ENCODE measurements around the gene WDPCP. TPM values are rescaled to one million over a fixed set of nuclear protein-coding genes. Genes with fewer than 3 reads are reported as not detected.

The WDPCP gene
- total and polyA plus RNA-seq, 3 donors from 2014 or later, result 8.3 to 23.5 (median 20.1) TPM

- intact Hi-C loops (cut with DNase I; ENCODE audit: low total_unique reads), result no loop called here
- no peaks in the 10 kb centered on the region for H3K4me1 ChIP-seq
- WGBS, 2 donors, result 91 to 95% methylated on average over 12 to 16 of the region's 16 CpGs
- no peaks in the 10 kb centered on the region for H3K9me3 ChIP-seq
- no peak overlapping the region for H3K4me3 ChIP-seq
- H3K36me3 ChIP-seq (ENCODE audit: low read depth, missing control alignments), result no peaks in the 10 kb centered on the region
- TF ChIP-seq POLR2A (IDR thresholded peaks at IDR 0.05), result no peak
- TF ChIP-seq CTCF (IDR thresholded peaks at IDR 0.05), result no peak
- DNase-seq, result no peak
- H3K27me3 ChIP-seq, result no peaks in the 10 kb centered on the region
- H3K27ac ChIP-seq, result no peak overlapping the region
Observed at GRCh38 chr2:63530704-63531279, 57.5 kb downstream of the WDPCP start.

- intact Hi-C loops (cut with DNase I; ENCODE audit: low total_unique reads), result no loop called here
- Histone ChIP-seq H3K4me3 (no peak overlapping the region), H3K27ac (no peak overlapping the region), H3K27me3 (no peaks in the 10 kb centered on the region), H3K36me3 (ENCODE audit: low read depth, missing control alignments) (no peaks in the 10 kb centered on the region), H3K4me1 (no peaks in the 10 kb centered on the region), H3K9me3 (no peaks in the 10 kb centered on the region)
- 88 to 90% methylated on average over 3 of the region's 3 CpGs for WGBS, 2 donors
- no peak for DNase-seq
- no peak for TF ChIP-seq CTCF (IDR thresholded peaks at IDR 0.05)
- TF ChIP-seq POLR2A (IDR thresholded peaks at IDR 0.05), result no peak
Observed at GRCh38 chr2:63525905-63526304, 62.4 kb downstream of the WDPCP start.

GRCh38 chr2:63522950-63523349, 65.3 kb downstream of the WDPCP start:
- Histone ChIP-seq H3K9me3 (no peaks in the 10 kb centered on the region), H3K27me3 (no peaks in the 10 kb centered on the region), H3K4me3 (no peak overlapping the region), H3K27ac (no peak overlapping the region), H3K36me3 (ENCODE audit: low read depth, missing control alignments) (no peaks in the 10 kb centered on the region), H3K4me1 (no peaks in the 10 kb centered on the region)
- intact Hi-C loops (cut with DNase I; ENCODE audit: low total_unique reads), result no loop called here
- no peak for TF ChIP-seq POLR2A (IDR thresholded peaks at IDR 0.05)
- no peak for DNase-seq
- WGBS, 2 donors, result 82 to 93% methylated on average over 1 of the region's 1 CpG

GRCh38 chr2:63520793-63521192, 67.5 kb downstream of the WDPCP start:
- Histone ChIP-seq H3K4me3 (no peak overlapping the region), H3K4me1 (no peaks in the 10 kb centered on the region), H3K27ac (no peak overlapping the region), H3K36me3 (ENCODE audit: low read depth, missing control alignments) (no peaks in the 10 kb centered on the region), H3K9me3 (no peaks in the 10 kb centered on the region), H3K27me3 (no peaks in the 10 kb centered on the region)
- no peak for DNase-seq
- no peak for TF ChIP-seq CTCF (IDR thresholded peaks at IDR 0.05)
- TF ChIP-seq POLR2A (IDR thresholded peaks at IDR 0.05), result no peak
- 100% methylated on average over 1 of the region's 1 CpG for whole genome bisulfite sequencing, 2 donors
- intact Hi-C loops (cut with DNase I; ENCODE audit: low total_unique reads), result no loop called here

- Histone ChIP-seq H3K9me3 (no peaks in the 10 kb centered on the region), H3K27ac (no peak overlapping the region), H3K27me3 (no peaks in the 10 kb centered on the region), H3K36me3 (ENCODE audit: low read depth, missing control alignments) (no peaks in the 10 kb centered on the region), H3K4me3 (no peak overlapping the region), H3K4me1 (no peaks in the 10 kb centered on the region)
- no peak for DNase-seq
- TF ChIP-seq CTCF (IDR thresholded peaks at IDR 0.05) (no peak), POLR2A (IDR thresholded peaks at IDR 0.05) (no peak)
- intact Hi-C loops (cut with DNase I; ENCODE audit: low total_unique reads), result no loop called here
Observed at GRCh38 chr2:63514781-63515180, 73.5 kb downstream of the WDPCP start.
